ENCODE measurements around the gene NR3C1.
A peak's percentile ranks its signal among the peaks of the same experiment; 100 is the strongest.

NR3C1 gene

GRCh38 chr5:143403593-143404415 is at the start of gene NR3C1:
Gene NR3C1, minus strand, starts transcription at chr5:143403686. Its CDS starts 2,847 bp downstream, at chr5:143400839.
- DNase-seq, result peak; percentile 92

- no peak for DNase-seq
Observed at GRCh38 chr5:143449772-143450171, 46.3 kb upstream of the NR3C1 start.

GRCh38 chr5:143448518-143448917 is 45.0 kb upstream of the NR3C1 start:
- DNase-seq, result peak; percentile 68

GRCh38 chr5:143447983-143448382 is 44.5 kb upstream of the NR3C1 start:
- DNase-seq, result no peak

GRCh38 chr5:143446535-143447226 is 43.2 kb upstream of the NR3C1 start:
- DNase-seq, result no peak

GRCh38 chr5:143445776-143446175 is 42.3 kb upstream of the NR3C1 start:
- DNase-seq, result no peak

GRCh38 chr5:143443330-143443729 is 39.8 kb upstream of the NR3C1 start:
- no peak for DNase-seq

- no peak for DNase-seq
Observed at GRCh38 chr5:143442385-143442784, 38.9 kb upstream of the NR3C1 start.

- no peak for DNase-seq
Observed at GRCh38 chr5:143440448-143441115, 37.1 kb upstream of the NR3C1 start.

- no peak for DNase-seq
Observed at GRCh38 chr5:143437666-143438273, 34.3 kb upstream of the NR3C1 start.

- DNase-seq, result no peak
Observed at GRCh38 chr5:143436871-143437270, 33.4 kb upstream of the NR3C1 start.

GRCh38 chr5:143435210-143435657 is 31.7 kb upstream of the NR3C1 start:
- peak; percentile 86 for DNase-seq

GRCh38 chr5:143434261-143435209 is 31.0 kb upstream of the NR3C1 start:
- no peak for DNase-seq

- no peak for DNase-seq
Observed at GRCh38 chr5:143433670-143434069, 30.2 kb upstream of the NR3C1 start.

- DNase-seq, result no peak
Observed at GRCh38 chr5:143432658-143433239, 29.3 kb upstream of the NR3C1 start.

- DNase-seq, result no peak
Observed at GRCh38 chr5:143431789-143432188, 28.3 kb upstream of the NR3C1 start.

GRCh38 chr5:143428738-143429420 is 25.4 kb upstream of the NR3C1 start:
- no peak for DNase-seq

- peak; percentile 18 for DNase-seq
Observed at GRCh38 chr5:143428155-143428554, 24.7 kb upstream of the NR3C1 start.

GRCh38 chr5:143427122-143427735 is 23.7 kb upstream of the NR3C1 start:
- no peak for DNase-seq

GRCh38 chr5:143426437-143426991 is 23.0 kb upstream of the NR3C1 start:
- DNase-seq, result no peak

Data from OCI-M1 (cell line).